Renal cortex interstitium (tissue), 11 donors: ENCODE measurements around the gene MEGF6. TPM values are rescaled to one million over a fixed set of nuclear protein-coding genes. Genes with fewer than 3 reads are reported as not detected.
A peak's percentile ranks its signal among the peaks of the same experiment; 100 is the strongest.

Experiments used
- DNase-seq, 11 donors: peaks; one replicate each; pipeline ENCODE4 v3.0.0-alpha.2; 2013; ENCODE audit warnings: low read depth in 9 of 11, low spot score in 4 of 11; ENCODE audit errors: extremely low read depth in 1 of 11
- polyA plus RNA-seq, 3 donors: library from polyadenylated mRNA; unstranded; fragments of 120-200 nt; gene quantifications; one replicate each; pipeline ENCODE4 v1.2.1, GENCODE V29; 2013; ENCODE audit not compliant: insufficient read length in 3 of 3

MEGF6 gene
- polyA plus RNA-seq, 3 donors = 8.5 to 15.3 (median 14.6) TPM

DNA sequence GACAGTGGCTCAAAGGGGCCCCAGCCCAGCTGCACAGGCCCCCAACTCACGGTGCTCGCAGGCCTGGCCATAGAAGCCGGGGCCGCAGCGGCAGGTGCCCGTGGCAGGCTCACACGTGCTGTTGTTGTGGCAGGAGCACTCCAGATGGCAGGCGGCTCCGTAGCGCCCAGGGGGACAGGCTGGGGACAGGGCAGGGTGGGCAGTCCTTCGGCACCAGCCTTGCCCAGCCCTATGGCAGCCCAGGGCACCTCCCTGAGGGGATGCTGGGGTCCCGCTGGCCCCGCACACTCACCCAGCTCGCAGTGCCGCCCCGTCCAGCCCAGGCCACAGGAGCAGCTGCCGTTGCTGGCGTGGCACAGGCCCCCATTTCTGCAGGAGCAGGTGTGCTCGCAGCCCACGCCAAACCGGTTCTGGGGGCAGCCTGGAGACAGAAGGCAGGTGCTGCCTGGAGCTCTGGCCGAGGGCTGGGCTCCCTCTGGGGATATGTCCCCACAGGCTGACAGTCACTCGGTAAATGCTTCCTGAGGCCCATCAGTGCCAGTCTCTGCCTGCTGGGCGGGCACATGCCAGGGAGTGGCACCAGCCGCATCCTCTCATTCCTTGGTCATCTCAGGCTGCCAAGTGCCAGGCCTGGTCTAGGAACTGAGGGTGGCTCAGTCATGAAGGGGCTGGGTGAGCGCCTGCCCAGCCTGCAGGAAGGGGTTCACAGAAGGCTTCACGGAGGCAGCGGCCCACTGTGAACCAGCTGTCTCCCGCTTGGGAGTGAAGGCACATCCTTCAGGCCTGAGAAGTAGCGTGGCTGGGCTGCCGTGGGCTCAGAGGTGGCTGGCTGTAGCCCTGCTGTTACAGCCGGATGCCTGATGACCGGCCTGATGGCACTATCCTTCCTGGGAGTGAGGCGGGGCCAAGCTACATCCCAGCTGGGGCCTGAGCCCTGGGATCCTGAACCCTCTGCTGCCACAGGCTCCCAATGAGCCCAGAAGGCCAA is 116.7 kb downstream of the MEGF6 start:
- no peak for DNase-seq

DNA sequence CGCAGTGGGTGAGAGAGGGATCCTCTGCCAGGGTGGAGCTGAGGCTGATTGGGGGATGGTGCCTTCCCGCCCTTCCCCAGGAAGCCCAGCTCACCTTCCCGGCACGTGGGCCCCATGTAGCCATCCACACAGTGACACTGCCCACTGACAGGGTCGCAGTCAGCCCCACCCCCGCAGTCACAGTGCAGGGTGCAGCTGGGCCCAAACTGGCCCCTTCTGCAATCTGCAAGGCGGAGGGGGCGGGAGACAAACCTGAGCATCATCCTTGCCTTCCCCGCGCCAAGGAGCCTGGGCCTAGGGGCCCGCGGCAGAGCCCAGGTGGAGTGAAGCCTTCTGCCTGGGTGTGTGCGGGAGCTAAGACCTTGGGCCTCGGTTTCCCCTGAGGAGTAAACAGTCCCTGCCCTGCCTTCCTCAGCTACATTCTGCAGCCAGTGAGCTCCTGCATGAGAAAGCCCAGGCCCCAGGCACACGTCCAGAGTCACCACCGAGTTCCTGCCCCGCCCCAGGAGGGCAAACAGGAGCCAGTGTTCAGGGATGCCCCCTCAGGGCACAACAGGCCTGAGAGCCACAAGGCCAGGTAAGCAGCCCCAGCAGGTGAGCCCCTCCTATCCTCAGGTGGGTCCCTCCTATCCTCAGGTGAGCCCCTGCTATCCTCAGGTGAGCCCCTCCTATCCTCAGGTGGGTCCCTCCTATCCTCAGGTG is 118.6 kb downstream of the MEGF6 start:
- no peak for DNase-seq

- peak in 7 of 11 donors; percentile 32 to 55 (median 45) for DNase-seq
Observed at GRCh38 chr1:3491291-3492246, 119.7 kb downstream of the MEGF6 start.

DNA sequence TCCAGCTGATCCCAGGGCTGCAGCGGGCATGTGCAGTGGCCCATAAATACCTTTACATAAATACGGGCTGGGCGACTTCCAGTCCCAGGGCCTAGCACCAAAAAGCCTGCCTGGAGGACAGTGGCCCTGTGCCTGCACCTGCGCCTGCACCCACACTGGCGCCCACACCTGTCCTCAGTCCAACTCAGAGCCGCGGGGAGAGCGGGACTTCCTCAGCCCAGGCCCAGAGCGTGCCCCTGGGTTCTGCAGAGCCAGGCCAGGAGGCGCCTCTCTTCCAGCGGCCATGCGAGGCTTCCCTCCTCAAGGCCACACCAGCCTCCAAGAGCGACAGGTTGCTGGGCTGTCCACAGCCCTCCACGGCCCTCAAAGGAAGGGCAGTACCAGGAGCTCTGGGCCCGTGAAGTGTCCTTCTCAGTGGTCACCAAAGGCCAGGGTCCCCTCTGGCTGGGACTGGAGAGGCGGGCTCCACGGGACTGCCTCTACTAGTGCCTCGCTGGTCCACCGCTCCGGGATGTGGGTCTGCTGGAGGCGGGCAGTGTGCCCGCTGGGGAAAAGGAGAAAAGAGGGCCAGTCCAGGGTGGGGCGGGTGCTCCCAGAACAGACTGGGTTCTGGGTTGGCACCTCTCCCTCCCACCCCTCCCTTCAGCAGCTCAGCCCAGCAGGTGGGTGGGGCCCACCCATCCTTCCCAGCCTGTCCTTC is 121.1 kb downstream of the MEGF6 start:
- no peak for DNase-seq

- DNase-seq = no peak
Observed at GRCh38 chr1:3488432-3488831, 122.9 kb downstream of the MEGF6 start.

- DNase-seq = no peak
Observed at GRCh38 chr1:3485016-3485415, 126.3 kb downstream of the MEGF6 start.

DNA sequence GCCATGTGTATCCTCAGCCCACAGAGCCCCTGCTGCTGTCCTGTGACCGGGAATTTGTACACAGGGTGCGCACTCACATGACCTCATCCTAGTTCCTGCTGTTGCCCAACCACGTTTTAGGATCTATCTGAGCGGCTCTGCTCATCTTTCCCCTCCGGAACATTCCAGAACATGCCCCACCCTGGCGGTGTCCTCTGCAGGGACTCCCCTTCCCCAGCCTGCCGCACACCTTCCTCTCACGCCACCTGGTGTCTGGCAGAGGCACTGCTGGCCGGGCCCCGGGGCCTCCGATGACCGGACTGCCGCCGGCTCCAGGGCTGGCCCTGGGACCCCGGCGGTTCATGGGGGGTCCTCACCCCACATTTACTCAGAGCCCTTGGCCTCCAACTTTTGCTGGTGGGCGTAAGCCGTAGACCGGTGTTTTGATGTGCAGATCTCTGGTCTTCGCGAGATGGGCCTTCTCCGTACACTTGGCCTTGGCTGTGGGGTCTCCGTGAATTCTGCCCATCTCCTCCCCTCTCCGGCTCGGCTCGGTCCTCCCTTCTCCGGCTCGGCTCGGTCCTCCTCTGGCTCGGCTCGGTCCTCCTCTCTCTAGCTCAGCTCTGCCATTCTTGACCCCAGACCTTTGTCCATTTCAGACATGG is 127.4 kb downstream of the MEGF6 start:
- DNase-seq = no peak

GRCh38 chr1:3483380-3483779 is 127.9 kb downstream of the MEGF6 start:
- DNase-seq = no peak

DNA sequence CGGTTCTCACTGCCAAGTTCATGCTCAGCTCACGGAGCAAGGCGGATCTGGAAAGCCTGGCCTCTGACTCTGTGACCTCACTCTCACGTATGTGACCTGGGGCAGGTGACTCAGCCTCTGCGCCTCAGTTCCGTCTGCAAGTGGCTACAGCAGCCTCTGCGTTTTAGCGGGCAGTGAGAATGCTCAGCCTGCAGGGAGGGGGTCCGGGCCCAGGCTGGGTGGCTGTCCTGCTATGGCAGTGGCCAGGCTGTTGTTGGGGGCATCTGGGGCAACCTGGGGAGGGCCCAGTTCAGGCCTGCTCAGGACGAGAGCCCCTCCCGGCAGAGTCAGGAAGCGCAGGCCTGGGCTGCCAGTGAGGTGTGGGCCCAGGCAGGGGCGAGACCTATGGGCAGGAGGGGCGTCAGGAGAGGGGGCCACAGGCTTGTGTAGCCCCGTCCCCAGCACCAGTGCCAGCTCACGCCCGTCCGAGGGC is 128.9 kb downstream of the MEGF6 start:
- no peak for DNase-seq

GRCh38 chr1:3481836-3482375 is 129.4 kb downstream of the MEGF6 start:
- no peak for DNase-seq

DNA sequence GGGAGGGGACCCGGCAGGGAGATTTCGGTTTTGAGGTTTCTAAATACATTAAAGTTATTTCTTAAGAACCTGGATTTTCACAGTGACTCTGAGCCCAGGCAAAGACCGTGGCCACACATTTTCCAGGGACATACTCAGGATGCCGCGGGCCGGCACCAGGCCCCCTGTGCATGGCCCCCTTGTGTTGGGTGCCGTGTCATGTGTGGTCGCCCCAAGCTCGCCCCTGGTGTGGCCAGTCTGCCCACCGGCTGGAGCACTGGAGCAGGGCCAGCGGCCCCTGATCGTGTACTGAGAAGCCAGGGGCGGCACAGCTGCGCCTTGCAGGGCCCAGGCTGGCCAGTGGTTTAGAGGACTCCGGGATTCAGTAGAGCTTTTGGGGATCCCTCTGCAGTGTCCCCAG is 130.3 kb downstream of the MEGF6 start:
- DNase-seq = no peak

- DNase-seq = no peak
Observed at GRCh38 chr1:3480369-3480719, 131.0 kb downstream of the MEGF6 start.

DNA sequence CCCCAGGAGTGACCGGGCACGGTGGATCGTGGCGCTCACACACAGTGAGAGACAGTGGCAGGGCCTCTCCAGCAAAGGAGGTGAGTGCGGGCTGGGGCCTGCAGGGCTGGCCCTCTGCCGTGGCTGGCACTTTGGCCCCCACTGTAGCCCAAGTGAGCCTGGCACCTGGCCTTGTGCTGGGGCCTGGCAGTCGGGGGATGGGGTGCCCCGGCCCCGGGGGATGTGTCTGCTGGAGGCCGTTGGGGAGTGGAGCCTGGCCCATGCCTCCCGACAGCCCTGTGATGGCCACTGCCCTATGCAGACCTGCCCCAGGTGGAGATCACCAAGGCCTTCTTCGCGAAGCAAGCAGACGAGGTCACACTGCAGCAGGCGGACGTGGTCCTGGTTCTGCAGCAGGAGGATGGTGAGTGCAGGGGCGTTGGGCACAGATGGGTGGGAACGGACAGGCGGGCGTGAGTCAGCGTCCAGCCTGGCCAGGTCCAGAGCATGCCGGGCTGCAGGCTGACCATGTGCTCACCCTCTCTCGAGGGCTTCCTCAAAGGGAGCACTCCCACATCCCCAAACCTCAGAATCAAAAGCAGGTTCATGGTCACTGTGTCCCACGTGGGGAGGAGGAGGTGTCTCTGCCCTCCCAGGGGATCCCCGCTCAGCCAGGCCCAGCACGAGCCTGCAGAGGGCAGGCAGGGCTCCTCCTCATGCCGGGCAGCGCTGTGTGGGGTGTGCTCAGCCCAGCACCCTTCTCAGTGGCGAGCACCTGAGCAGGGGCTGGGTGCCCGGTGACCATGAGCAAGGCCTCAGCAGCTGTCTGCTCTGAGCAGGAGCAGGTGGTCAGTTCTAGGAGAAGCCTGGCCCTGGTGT is 131.6 kb downstream of the MEGF6 start:
- no peak for DNase-seq

GRCh38 chr1:3478187-3478586 is 133.1 kb downstream of the MEGF6 start:
- DNase-seq = no peak

DNA sequence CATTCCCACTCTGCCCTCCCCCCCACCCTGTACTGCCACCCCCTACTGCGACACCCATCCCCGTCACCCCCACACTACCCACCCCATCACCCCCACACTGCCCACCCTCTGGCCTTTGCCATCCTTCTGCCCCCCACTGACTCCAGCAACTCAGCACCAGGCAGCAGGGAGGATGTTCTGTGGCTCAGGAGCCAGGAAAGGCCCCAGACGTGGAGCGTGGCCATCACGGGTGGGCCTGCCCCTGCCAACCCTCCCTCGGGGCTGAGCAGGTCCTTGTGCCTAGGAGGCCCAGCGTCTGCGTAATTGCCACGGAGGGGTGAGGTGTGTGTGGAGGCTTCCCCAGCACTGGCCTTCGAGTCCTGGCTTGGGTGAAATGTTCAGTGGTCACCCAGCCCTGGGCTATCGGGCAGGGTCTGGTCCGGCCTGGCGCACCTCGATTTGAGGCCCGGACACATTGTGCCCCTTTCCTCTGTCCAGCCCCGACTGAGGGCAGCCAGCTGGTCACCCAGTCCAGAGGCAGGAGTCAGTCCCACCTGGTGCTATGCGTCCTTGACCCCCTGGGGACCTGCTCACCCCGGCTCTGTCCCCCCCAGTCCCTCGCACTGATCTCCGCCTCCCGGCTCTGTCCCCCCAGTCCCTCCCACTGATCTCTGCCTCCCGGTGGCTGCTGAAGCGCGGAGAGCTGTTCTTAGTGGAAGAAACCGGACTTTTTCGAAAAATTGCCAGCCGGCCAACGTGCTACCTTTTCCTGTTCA is 133.9 kb downstream of the MEGF6 start:
- no peak for DNase-seq

- DNase-seq = no peak
Observed at GRCh38 chr1:3476666-3477065, 134.6 kb downstream of the MEGF6 start.
